Hippocampal formation (tissue), 2 donors: ENCODE data around the gene AVPR2.

Experiments used
- DNase-seq, 2 donors: peaks; one replicate each; lab custom pipeline; 2025; lab: John Stamatoyannopoulos, UW

The AVPR2 gene

GRCh38 chrX:153952373-153953026 is 48.0 kb downstream of the AVPR2 start:
- DNase-seq = no peak

GRCh38 chrX:153953342-153953830 is 48.9 kb downstream of the AVPR2 start:
- peak; percentile 8 to 31 for DNase-seq

GRCh38 chrX:153953892-153954557 is 49.6 kb downstream of the AVPR2 start:
- DNase-seq = no peak

GRCh38 chrX:153954558-153955227 is 50.2 kb downstream of the AVPR2 start:
- no peak for DNase-seq

GRCh38 chrX:153955228-153955732 is 50.8 kb downstream of the AVPR2 start:
- DNase-seq = no peak

- no peak for DNase-seq
These were observed 51.8 kb downstream of the AVPR2 start for GRCh38 chrX:153956044-153956907.
